Esophagus squamous epithelium (tissue), 5 donors: Measurements from ENCODE around the gene ANKRD11. TPM values are rescaled to one million over a fixed set of nuclear protein-coding genes. Genes with fewer than 3 reads are reported as not detected.
A peak's percentile ranks its signal among the peaks of the same experiment; 100 is the strongest.

Experiments used
- DNase-seq: peaks from one replicate; lab custom pipeline; 2025; lab: John Stamatoyannopoulos, UW
- H3K27ac ChIP-seq, 4 donors: fragments of 200-600 bp; sonication (generic); one replicate each; pipeline ENCODE4 v1.5.1; 2016 to 2019; ENCODE audit warnings: mild to moderate bottlenecking in 1 of 4
- H3K27me3 ChIP-seq, 4 donors: fragments of 200-600 bp; sonication (generic); 1 replicate in 3 of 4; 2 replicates in 1 of 4; pipeline versions ENCODE4 v1.5.1 to v1.6.0; 2017 to 2021; ENCODE audit warnings: antibody characterized with exemption in 1 of 4
- H3K36me3 ChIP-seq, 3 donors: fragments of 200-600 bp; sonication (generic); one replicate each; pipeline ENCODE4 v1.5.1; 2016 to 2019
- H3K4me1 ChIP-seq, 3 donors: fragments of 200-600 bp; sonication (generic); one replicate each; pipeline ENCODE4 v1.5.1; 2017 to 2019
- H3K4me3 ChIP-seq, 4 donors: fragments of 200-600 bp; sonication (generic); 1 replicate in 3 of 4; 2 replicates in 1 of 4; pipeline ENCODE4 v1.5.1; 2016 to 2019; ENCODE audit warnings: mild to moderate bottlenecking in 2 of 4, moderate library complexity in 1 of 4
- H3K9me3 ChIP-seq, 3 donors: fragments of 200-600 bp; sonication (generic); one replicate each; pipeline ENCODE4 v1.5.1; 2016 to 2019
- CTCF ChIP-seq, 6 experiments: fragments of 450-650 bp in 4 of 6; fragments of 200-600 bp in 2 of 6; sonication (generic) in 2 of 6; IDR thresholded peaks; one replicate each; pipeline ENCODE4 v1.5.1; 2016 to 2019; ENCODE audit warnings: antibody characterized with exemption in 6 of 6, mild to moderate bottlenecking in 4 of 6, moderate library complexity in 4 of 6
- POLR2A ChIP-seq, 4 donors: fragments of 450-650 bp; IDR thresholded peaks; one replicate each; pipeline ENCODE4 v1.6.1; 2017; ENCODE audit warnings: antibody characterized with exemption in 4 of 4, mild to moderate bottlenecking in 4 of 4, moderate library complexity in 3 of 4
- WGBS, 2 donors: methylation state at CpG; one replicate each; pipeline ENCODE4 v1.1.5; 2018; 5-methylcytosine and 5-hydroxymethylcytosine counted together
- intact Hi-C: fragments of 100-400 bp; cut with DNase I; formaldehyde crosslinking; loops from one replicate; pipeline ENCODE4 v1.15.0; 2022
- total RNA-seq, 4 donors: library from RNA; depleted of rRNA; stranded (reverse); fragments of >200 nt; gene quantifications; one replicate each; pipeline ENCODE4 v1.1.0, GENCODE V29; 2016
- donor health status: DM: yes; HTN: yes; CAD: no.

Gene ANKRD11
- total RNA-seq, 4 donors from 2014 or later, result 51.0 to 72.7 (median 66.9) TPM

- WGBS, 2 donors, result 66 to 77% methylated on average over 6 to 15 of the region's 17 CpGs
- peaks cover 29 to 93% (median 53%) of the 10 kb centered on the region in 3 donors for H3K4me1 ChIP-seq
- no peaks in the 10 kb centered on the region for H3K9me3 ChIP-seq
- intact Hi-C loops, result no loop called here
- H3K4me3 ChIP-seq, result no peak overlapping the region
- DNase-seq, result no peak
- H3K27me3 ChIP-seq, result no peaks in the 10 kb centered on the region
- TF ChIP-seq POLR2A (IDR thresholded peaks at IDR 0.05) (no peak), CTCF (IDR thresholded peaks at IDR 0.05) (no peak)
- H3K36me3 ChIP-seq, result peaks cover 6 to 62% (median 10%) of the 10 kb centered on the region in 3 donors
- H3K27ac ChIP-seq, result peak overlapping the region; percentile 61 to 86 (median 85)
Measured at GRCh38 chr16:89298623-89299225, 191.6 kb downstream of the ANKRD11 start.

GRCh38 chr16:89297910-89298545 is 192.3 kb downstream of the ANKRD11 start:
- Histone ChIP-seq H3K27me3 (no peaks in the 10 kb centered on the region), H3K4me1 (peaks cover 29 to 90% (median 53%) of the 10 kb centered on the region in 3 donors), H3K36me3 (peaks cover 3 to 57% (median 3%) of the 10 kb centered on the region in 3 donors), H3K4me3 (no peak overlapping the region), H3K27ac (peak overlapping the region; percentile 61 to 86 (median 85)), H3K9me3 (no peaks in the 10 kb centered on the region)
- 63 to 73% methylated on average over 9 to 14 of the region's 17 CpGs for WGBS, 2 donors
- DNase-seq, result no peak
- TF ChIP-seq POLR2A (IDR thresholded peaks at IDR 0.05) (no peak), CTCF (IDR thresholded peaks at IDR 0.05) (peak in 1 of 6 experiments; percentile 0)
- intact Hi-C loops, result no loop called here

- Histone ChIP-seq H3K27ac (peak overlapping the region; percentile 61 to 86 (median 85)), H3K9me3 (no peaks in the 10 kb centered on the region), H3K4me3 (no peak overlapping the region), H3K36me3 (peaks cover 0 to 56% (median 3%) of the 10 kb centered on the region in 3 donors), H3K27me3 (no peaks in the 10 kb centered on the region), H3K4me1 (peaks cover 29 to 84% (median 52%) of the 10 kb centered on the region in 3 donors)
- intact Hi-C loops, result no loop called here
- peak in 1 of 6 experiments; percentile 0 for TF ChIP-seq CTCF (IDR thresholded peaks at IDR 0.05)
- no peak for TF ChIP-seq POLR2A (IDR thresholded peaks at IDR 0.05)
- 71 to 77% methylated on average over 22 to 26 of the region's 27 CpGs for WGBS, 2 donors
- no peak for DNase-seq
Measured at GRCh38 chr16:89297156-89297874, 193.0 kb downstream of the ANKRD11 start.

GRCh38 chr16:89295915-89296314 is 194.4 kb downstream of the ANKRD11 start:
- intact Hi-C loops, result no loop called here
- Histone ChIP-seq H3K27ac (peak overlapping the region in 1 of 4 donors; percentile 86), H3K36me3 (peaks cover 0 to 62% (median 3%) of the 10 kb centered on the region in 3 donors), H3K4me1 (peaks cover 25 to 70% (median 38%) of the 10 kb centered on the region in 3 donors), H3K4me3 (no peak overlapping the region), H3K27me3 (no peaks in the 10 kb centered on the region), H3K9me3 (no peaks in the 10 kb centered on the region)
- WGBS, 2 donors, result 75 to 81% methylated on average over 6 of the region's 6 CpGs
- no peak for DNase-seq
- no peak for TF ChIP-seq CTCF (IDR thresholded peaks at IDR 0.05)
